ENCODE measurements around the gene PALM3.
"Not testable (repeated sequence)": the region's sequence is repeated elsewhere in the genome, so short reads cannot be mapped to it uniquely, and the experiment has no call there.

The PALM3 gene

GRCh38 chr19:14059652-14060155 lies 2.2 kb downstream of the PALM3 start:
- no peak for DNase-seq

- DNase-seq = peak in 3 of 4 experiments; percentile 35 to 66 (median 56)
Observed at GRCh38 chr19:14059093-14059480, 2.8 kb downstream of the PALM3 start.

DNA sequence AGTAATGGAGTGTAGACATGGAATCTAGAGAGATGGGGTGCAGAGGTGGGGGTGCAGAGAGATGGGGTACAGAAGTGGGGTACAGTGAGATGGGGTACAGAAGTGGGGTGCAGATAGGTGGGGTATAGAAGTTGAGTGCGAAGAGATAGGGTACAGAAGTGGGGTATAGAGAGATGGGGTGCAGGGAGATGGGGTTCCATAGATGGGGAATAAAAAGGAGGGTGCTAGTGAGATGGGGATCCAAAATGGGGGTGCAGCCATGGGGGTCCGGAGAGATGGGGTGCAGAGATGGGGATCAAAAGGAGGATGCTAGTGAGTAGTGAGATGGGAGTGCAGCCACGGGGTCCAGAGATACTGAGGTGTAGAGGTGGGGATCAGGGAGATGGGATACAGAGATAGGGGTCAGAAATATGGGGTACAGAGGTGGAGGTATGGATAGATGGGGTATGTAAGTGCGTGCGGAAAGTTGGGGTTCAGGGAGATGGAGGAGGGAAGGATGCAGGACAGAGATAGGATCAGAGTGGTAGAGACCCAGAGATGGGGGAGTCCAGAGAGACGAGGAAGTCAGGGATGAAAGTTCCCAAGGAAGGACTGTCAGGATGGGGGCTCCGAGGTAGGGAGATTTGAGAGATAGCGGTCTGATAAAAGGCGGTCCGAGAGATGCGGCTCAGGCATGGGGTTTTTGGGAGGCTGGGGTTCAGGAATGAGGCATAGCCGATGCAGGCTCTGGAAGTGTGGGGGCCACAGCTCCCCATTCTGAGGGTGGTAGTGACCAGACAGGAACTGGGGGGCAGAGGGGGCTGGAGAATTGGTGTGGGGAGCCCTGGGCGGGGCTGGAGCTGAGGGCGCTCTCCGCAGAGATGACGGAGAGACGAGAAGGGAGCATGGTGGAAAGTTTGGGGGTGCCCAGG lies 3.4 kb downstream of the PALM3 start:
- DNase-seq = no peak

GRCh38 chr19:14056741-14057356 lies 5.0 kb downstream of the PALM3 start:
- DNase-seq = no peak

DNA sequence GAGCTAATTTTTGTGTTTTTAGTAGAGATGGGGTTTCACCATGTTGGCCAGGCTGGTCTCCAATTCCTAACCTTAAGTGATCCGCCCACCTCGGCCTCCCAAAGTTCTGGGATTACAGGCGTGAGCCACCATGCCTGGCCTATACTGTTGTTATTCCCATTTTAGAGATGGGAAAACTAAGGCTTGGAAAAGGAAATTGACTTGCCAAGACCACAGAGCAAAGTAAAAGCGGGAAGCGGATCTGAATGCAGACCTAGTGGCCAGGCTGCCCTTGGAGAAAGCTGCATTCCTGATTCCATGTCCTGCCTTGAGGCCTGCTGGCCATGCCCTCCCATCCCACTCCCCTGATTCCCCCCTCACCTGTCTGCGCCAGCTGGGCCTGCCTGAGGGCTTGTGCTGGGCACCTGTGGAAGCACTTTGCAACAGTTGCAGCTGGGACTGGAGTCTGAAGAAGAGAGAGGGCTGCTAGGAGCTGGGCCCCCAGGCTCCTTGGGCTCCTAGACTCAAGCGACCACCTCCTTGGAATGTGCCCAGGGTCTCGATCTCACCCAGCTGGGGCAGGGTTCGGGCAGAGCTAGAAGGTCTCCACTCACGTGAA lies 5.7 kb downstream of the PALM3 start:
- DNase-seq = no peak

- DNase-seq = no peak
Observed at GRCh38 chr19:14055396-14055795, 6.5 kb downstream of the PALM3 start.

GRCh38 chr19:14054721-14055120 lies 7.2 kb downstream of the PALM3 start:
- no peak for DNase-seq

DNA sequence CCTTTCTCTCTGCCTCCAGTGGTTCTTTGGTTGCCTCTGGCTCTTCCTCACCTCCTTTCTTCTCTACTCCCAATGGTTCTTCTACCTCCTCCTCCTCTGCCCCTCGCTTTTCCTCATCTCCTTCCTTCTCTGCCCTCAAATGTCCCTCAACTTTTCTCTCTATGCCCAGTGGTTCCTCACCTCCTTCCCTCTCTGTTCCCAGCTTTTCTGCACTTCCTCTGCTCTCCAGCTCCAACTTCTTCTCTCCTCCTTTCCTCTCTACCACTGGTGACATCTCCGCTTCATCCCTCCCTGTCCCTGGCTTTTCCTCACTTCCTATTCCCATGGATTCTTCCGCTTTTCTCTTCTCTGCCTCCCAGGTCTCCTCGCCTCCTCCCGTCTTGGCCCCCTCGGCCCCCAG lies 7.8 kb downstream of the PALM3 start:
- no peak for DNase-seq

GRCh38 chr19:14053500-14053899 lies 8.4 kb downstream of the PALM3 start:
- DNase-seq = no peak

- DNase-seq = no peak
Observed at GRCh38 chr19:14053032-14053431, 8.8 kb downstream of the PALM3 start.

DNA sequence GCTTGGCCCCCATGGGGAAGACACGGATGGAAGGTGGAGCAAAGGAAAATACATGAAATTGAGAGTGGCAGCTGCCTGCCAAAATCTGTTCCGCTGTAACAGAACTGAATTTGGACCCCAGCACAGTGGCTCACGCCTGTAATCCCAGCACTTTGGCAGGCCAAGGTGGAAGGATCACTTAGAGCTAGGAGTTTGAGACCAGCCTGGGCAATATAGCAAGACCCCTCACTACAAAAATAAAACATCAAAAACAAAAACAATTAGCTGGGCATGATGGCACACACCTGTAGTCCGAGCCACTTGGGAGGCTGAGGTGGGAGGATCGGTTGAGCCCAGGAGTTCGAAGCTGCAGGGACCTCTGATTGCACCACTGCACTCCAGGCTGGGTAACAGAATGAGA lies 9.4 kb downstream of the PALM3 start:
- DNase-seq = no peak

GRCh38 chr19:14051980-14052379 lies 9.9 kb downstream of the PALM3 start:
- DNase-seq = no peak

- not testable (repeated sequence) for DNase-seq
Observed at GRCh38 chr19:14050961-14051360, 10.9 kb downstream of the PALM3 start.

- DNase-seq = no peak
Observed at GRCh38 chr19:14050512-14050911, 11.4 kb downstream of the PALM3 start.

GRCh38 chr19:14048443-14049153 lies 13.3 kb downstream of the PALM3 start:
- peak; percentile 78 to 86 (median 81) for DNase-seq

GRCh38 chr19:14047866-14048265 lies 14.0 kb downstream of the PALM3 start:
- not testable (repeated sequence) for DNase-seq

DNA sequence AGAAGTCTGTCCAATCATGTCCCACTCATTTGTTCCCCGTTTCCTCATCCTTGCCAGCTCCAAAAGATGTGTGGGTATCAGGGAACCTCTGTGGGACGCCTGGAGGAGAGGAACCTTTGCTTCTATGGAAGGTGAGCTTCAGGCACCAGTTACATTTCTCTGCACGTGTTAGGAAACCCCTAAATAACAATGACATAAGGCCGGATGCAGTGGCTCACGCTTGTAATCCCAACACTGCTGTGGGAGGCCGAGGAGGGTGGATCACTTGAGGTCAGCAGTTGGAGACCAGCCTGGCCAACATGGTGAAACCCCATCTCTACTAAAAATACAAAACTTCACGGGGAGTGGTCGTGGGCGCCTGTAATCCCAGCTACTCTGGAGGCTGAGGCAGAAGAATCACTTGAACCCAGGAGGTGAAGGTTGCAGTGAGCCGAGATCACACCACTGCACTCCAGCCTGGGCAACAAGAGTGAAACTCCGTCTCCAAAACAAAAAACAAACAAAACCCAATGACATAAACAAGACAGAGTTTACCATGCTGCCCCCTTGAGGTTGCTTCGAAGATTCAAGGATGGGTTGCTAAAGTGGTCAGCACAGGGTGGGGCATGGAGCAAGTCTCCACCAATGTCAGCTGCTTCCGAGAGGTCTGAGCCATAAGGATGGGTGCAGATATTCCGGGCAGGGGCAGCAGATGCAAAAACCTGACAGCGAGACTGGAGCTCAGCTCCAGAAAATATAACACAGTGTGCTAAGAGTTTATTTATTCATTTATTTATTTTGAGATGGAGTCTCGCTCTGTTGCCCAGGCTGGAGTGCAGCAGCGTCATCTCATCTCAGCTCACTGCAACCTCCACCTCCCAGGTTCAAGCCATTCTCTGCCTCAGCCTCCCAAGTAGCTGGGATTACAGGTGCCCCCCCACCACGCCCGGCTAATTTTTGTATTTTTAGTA lies 18.9 kb downstream of the PALM3 start:
- peak; percentile 74 to 80 (median 76) for DNase-seq

GRCh38 chr19:14039181-14039580 lies 22.7 kb downstream of the PALM3 start:
- DNase-seq = no peak

DNA sequence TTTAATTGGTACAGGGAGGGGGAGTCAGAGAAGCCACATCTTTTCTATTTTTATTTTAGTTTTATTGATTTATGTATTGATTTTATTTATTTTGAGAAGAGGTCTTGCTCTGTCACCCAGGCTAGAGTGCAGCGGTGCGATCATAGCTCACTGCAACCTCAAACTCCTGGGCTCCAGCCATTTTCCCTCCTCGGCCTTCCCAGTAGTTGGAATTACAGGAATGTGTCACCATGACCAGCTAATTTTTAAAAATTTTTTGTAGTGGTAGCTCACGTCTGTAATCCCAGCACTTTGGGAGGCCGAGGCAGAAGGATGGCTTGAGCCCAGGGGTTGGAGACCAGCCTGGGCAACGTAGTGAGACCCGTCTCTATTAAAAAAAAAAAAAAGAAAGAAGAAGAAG lies 26.2 kb downstream of the PALM3 start:
- DNase-seq = no peak

- not testable (repeated sequence) for DNase-seq
Observed at GRCh38 chr19:14035159-14035558, 26.7 kb downstream of the PALM3 start.

GRCh38 chr19:14033946-14034345 lies 27.9 kb downstream of the PALM3 start:
- no peak for DNase-seq

All from suppressor macrophage (primary cell).